ENCODE results near the gene CLSTN2.

The CLSTN2 gene

GRCh38 chr3:140341203-140341602, 406.2 kb downstream of the CLSTN2 start:
- no peak for DNase-seq (ENCODE audit: low read depth in 2 of 2)

- no peak for DNase-seq (ENCODE audit: low read depth in 2 of 2)
Observed at GRCh38 chr3:140341817-140342403, 406.9 kb downstream of the CLSTN2 start.

GRCh38 chr3:140342668-140343067, 407.7 kb downstream of the CLSTN2 start:
- DNase-seq (ENCODE audit: low read depth in 2 of 2): no peak

GRCh38 chr3:140343211-140344081, 408.5 kb downstream of the CLSTN2 start:
- no peak for DNase-seq (ENCODE audit: low read depth in 2 of 2)

- no peak for DNase-seq (ENCODE audit: low read depth in 2 of 2)
Observed at GRCh38 chr3:140344082-140344454, 409.1 kb downstream of the CLSTN2 start.

- no peak for DNase-seq (ENCODE audit: low read depth in 2 of 2)
Observed at GRCh38 chr3:140344601-140345205, 409.7 kb downstream of the CLSTN2 start.

GRCh38 chr3:140347151-140347550, 412.2 kb downstream of the CLSTN2 start:
- no peak for DNase-seq (ENCODE audit: low read depth in 2 of 2)

GRCh38 chr3:140349938-140350337, 415.0 kb downstream of the CLSTN2 start:
- no peak for DNase-seq (ENCODE audit: low read depth in 2 of 2)

- no peak for DNase-seq (ENCODE audit: low read depth in 2 of 2)
Observed at GRCh38 chr3:140351466-140351865, 416.5 kb downstream of the CLSTN2 start.

GRCh38 chr3:140355481-140355880, 420.5 kb downstream of the CLSTN2 start:
- DNase-seq (ENCODE audit: low read depth in 2 of 2): no peak

GRCh38 chr3:140358686-140359085, 423.7 kb downstream of the CLSTN2 start:
- no peak for DNase-seq (ENCODE audit: low read depth in 2 of 2)

- DNase-seq (ENCODE audit: low read depth in 2 of 2): no peak
Observed at GRCh38 chr3:140359233-140359995, 424.4 kb downstream of the CLSTN2 start.

- DNase-seq (ENCODE audit: low read depth in 2 of 2): no peak
Observed at GRCh38 chr3:140360332-140360731, 425.3 kb downstream of the CLSTN2 start.

GRCh38 chr3:140363801-140364200, 428.8 kb downstream of the CLSTN2 start:
- DNase-seq (ENCODE audit: low read depth in 2 of 2): no peak

GRCh38 chr3:140365872-140366697, 431.1 kb downstream of the CLSTN2 start:
- DNase-seq (ENCODE audit: low read depth in 2 of 2): no peak

- no peak for DNase-seq (ENCODE audit: low read depth in 2 of 2)
Observed at GRCh38 chr3:140368223-140368811, 433.3 kb downstream of the CLSTN2 start.

- DNase-seq (ENCODE audit: low read depth in 2 of 2): no peak
Observed at GRCh38 chr3:140370686-140371085, 435.7 kb downstream of the CLSTN2 start.

GRCh38 chr3:140373234-140373633, 438.2 kb downstream of the CLSTN2 start:
- no peak for DNase-seq (ENCODE audit: low read depth in 2 of 2)

- DNase-seq (ENCODE audit: low read depth in 2 of 2): no peak
Observed at GRCh38 chr3:140375002-140375401, 440.0 kb downstream of the CLSTN2 start.

- DNase-seq (ENCODE audit: low read depth in 2 of 2): no peak
Observed at GRCh38 chr3:140376136-140376889, 441.3 kb downstream of the CLSTN2 start.

Measured in stimulated activated CD4-positive, alpha-beta T cell treated with anti-CD3 and anti-CD28 coated beads, Interleukin-12 subunit alpha, Interleukin-12 subunit beta, amount 100 ng/mL, for 24 hours (primary cell).